Testis (tissue), 2 donors: ENCODE data around the gene PRPH.

Experiments used
- CTCF ChIP-seq, 3 experiments: fragments of 450-650 bp in 2 of 3; fragments of 200-600 bp in 1 of 3; sonication (generic) in 1 of 3; IDR thresholded peaks; one replicate each; pipeline ENCODE4 v1.5.1; 2016 to 2019; ENCODE audit warnings: antibody characterized with exemption in 3 of 3, mild to moderate bottlenecking in 2 of 3, moderate library complexity in 1 of 3
- POLR2A ChIP-seq: fragments of 450-650 bp; IDR thresholded peaks from one replicate; pipeline ENCODE4 v1.6.1; 2017; ENCODE audit warnings: antibody characterized with exemption, mild to moderate bottlenecking, moderate library complexity

GRCh38 chr12:49287876-49288275 lies 7.1 kb upstream of the PRPH start:
- TF ChIP-seq CTCF (IDR thresholded peaks at IDR 0.05) (no peak), POLR2A (no peak)
